GM10266 (cell line): ENCODE measurements around the gene CHRM2.

ENCODE experiments used
- DNase-seq: peaks from one replicate; pipeline ENCODE4 v3.0.0; 2012; ENCODE audit errors: extremely low spot score
- TF ChIP-seq, protein P1 (sequence below): IDR thresholded peaks from 2 replicates; pipeline ENCODE4 v1.5.1; 2012; ENCODE audit warnings: mild to moderate bottlenecking, low read depth; ENCODE audit not compliant: control insufficient read depth, insufficient read depth; ENCODE audit errors: missing control alignments

CHRM2 gene

DNA sequence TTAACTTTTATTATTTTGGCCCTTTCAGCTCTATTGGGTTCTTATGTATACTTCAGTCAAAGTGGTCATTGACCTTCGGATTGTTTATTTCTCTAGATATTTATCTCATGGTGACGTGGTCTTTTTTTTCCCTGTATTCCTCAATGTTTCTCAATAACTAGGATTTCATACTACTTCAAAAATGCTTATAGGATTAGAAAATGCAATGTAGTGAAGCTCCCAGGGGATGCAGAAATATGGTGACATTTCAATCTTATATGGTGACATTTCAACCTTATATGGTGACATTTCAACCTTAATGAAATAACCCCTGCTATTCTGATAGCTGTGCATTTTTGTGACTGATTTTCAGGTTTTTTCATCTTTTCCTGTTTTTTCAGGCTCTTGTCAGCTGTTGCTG is 51.4 kb downstream of the CHRM2 start:
- TF ChIP-seq, protein P1, sequence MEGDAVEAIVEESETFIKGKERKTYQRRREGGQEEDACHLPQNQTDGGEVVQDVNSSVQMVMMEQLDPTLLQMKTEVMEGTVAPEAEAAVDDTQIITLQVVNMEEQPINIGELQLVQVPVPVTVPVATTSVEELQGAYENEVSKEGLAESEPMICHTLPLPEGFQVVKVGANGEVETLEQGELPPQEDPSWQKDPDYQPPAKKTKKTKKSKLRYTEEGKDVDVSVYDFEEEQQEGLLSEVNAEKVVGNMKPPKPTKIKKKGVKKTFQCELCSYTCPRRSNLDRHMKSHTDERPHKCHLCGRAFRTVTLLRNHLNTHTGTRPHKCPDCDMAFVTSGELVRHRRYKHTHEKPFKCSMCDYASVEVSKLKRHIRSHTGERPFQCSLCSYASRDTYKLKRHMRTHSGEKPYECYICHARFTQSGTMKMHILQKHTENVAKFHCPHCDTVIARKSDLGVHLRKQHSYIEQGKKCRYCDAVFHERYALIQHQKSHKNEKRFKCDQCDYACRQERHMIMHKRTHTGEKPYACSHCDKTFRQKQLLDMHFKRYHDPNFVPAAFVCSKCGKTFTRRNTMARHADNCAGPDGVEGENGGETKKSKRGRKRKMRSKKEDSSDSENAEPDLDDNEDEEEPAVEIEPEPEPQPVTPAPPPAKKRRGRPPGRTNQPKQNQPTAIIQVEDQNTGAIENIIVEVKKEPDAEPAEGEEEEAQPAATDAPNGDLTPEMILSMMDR, result no peak
- DNase-seq, result no peak

DNA sequence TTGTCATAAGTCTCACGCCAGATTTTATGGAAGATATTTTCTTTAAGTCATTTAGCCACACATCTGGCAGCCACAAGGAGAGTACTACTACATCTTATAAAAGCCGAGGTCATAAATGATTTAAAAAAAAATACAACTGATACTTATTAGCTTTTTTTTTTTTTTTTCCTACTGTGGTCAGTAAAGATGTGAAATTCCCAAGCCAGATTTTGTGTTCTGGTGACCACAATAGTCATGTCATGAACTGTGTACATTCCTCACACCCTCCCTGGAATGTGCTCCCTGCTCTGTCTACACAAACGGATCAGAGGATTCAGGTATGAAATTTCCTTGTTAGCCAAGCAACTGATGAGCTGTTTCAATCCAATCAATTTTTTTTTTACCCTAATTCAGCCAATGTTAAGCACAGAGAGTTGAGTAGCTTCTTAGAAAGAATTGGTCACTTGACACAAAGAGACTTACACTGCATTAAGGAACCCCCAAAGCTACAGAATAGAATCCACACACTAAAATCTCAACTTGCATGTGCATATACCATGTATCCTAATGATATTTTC is 54.7 kb downstream of the CHRM2 start:
- DNase-seq, result no peak
- TF ChIP-seq, protein P1, result no peak

DNA sequence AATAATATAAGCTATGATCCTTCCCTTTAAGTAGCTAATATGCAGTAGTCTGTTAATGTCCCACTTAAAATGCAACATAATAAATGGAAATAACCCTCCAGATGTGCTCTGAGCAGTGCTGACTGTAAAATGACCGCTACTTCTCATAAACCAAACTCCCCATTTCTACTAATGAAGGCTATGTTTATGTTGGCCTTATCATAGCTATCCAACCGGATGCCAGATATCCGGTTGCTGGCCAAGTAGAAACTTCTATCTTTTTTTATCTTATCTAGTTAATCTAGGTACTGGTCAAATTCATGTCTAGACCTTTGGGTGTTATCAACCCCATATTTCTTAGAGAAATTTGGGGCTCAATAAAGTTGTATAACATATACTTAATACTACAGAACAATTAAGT is 56.6 kb downstream of the CHRM2 start:
- TF ChIP-seq, protein P1, result no peak
- DNase-seq, result no peak

DNA sequence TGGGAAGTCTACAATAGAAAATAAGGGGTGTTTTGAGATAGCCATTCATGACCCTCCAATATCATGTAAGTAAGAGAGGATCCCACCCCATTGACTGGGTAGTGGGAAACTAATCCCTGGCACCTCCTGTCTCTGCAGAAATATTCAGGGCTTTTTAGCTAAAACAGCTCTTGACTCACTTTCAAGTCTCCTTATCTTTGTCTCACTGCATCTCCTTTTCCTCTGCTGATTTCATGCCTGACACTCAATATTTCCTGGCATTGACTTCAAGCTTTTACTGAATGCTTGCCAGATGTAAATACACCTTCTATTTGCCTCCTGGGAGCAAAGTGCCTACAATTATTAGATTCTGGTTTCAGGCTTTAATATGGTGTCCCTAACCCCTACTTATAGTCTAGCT is 57.1 kb downstream of the CHRM2 start:
- DNase-seq, result no peak
- TF ChIP-seq, protein P1, result no peak

DNA sequence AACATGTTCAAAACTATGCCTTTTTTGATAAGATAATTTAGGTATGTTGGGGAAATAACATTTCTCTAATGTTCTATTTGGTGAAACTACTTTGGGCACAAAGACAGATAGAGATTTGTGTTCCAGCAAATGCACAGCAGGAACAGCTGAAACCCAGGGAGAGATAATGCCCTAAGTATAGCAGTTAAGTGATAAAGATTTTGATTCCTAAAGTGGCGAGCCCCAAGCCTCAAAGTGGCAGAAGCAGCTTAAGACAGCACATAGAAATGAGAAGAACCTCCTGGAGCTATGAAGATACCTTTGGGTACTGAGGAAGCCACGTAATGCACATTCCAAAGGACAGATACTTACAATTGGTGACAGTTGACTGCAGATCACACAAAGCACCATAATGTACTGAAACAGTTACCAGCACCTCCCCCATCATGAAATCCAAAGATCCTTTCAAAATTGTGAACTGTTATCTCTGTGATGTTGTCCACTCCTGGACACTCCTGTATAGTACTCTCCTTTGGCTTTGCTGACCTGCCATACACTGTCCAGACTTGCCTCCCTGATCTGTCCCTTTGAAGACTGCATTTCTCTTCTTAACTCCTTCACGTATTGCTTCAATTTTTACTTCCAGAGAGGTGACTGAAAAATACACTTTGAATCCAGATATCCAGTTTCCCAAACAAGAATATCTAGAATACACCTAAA is 62.9 kb downstream of the CHRM2 start:
- TF ChIP-seq, protein P1, result no peak
- DNase-seq, result no peak

DNA sequence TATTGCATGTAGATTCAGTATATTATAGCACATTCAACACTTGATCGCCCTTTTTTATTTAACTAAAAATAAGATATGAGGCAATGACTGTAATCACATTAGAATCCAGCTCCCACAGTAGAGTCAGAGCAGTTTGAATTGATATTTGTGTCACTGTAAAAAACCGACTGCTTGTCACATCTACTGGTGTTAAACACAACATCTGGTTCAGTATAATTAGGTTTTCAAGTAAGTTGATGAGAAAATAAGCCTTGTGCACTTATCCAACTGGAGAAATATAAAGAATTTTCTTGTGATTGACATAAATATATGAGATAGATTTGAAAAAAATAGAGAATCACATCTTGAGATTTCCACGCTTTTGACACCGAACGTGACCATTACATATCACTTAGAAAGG is 69.0 kb downstream of the CHRM2 start:
- DNase-seq, result no peak
- TF ChIP-seq, protein P1, result no peak

DNA sequence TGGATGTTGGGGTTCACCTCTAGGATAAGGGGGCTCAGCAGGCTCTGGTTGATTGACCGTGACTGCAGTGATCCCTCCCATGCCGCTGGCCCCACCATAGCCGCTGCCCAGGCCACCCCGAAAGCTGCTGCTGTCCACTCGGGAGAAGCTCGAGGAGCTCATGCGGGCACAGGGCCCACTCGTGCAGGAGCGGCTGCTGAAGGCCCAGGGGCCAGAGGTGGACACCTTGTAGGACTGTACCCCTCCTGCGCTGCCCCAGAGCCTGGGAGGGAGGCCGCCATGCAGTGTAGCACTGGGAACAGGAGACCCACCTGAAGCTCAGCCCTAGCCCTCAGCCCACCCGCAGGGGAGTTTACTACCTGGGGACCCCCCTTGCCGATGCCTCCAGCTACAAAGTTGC is 70.0 kb downstream of the CHRM2 start:
- DNase-seq, result no peak

More for the DNA sequence above, 70.0 kb downstream of the CHRM2 start:
- TF ChIP-seq, protein P1, result no peak
